OCI-LY7 (cell line): ENCODE measurements around the gene SMURF1.

ENCODE experiments used
- EZH2phosphoT487 ChIP-seq: fragments of 200-600 bp; sonication (generic); IDR thresholded peaks from 2 replicates; pipeline ENCODE4 v1.6.1; 2018; ENCODE audit warnings: low read depth, borderline replicate concordance, mild to moderate bottlenecking, mixed run types, antibody characterized with exemption, low read length, moderate library complexity, mixed read lengths
- TF ChIP-seq, protein P1 (sequence below): fragments of 200-600 bp; sonication (generic); conservative IDR thresholded peaks from 2 replicates; pipeline ENCODE4 v1.5.1; 2014; ENCODE audit warnings: mild to moderate bottlenecking, antibody characterized with exemption, low read length, moderate library complexity, mixed read lengths

DNA sequence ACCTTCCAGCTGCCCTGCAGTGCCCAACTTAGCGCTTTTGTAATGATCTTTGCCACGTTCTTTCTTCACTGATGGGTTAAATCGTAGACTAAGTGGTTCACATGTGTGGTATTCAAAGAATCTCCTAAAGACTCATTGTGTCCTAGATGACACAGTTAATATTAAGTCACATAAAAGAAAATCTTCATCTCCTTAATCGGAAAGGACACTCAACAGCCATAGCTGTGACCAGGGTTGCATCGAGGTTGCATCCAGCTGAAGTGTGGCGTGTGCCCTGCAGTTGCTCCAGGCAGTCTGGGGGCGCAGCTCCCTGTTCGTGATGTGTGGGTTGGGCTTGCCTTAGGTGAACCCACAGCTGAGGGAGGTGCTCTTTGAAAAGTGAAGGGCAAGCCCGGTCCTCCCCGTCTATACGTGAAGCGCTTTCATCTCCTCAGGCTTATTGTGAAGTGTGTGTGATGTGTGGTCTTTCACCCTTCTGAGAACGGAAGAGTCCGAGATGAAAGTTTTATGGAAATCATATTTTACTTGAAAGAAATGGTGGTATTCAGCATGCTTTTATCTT lies 142.9 kb downstream of the SMURF1 start:
- TF ChIP-seq, protein P1, sequence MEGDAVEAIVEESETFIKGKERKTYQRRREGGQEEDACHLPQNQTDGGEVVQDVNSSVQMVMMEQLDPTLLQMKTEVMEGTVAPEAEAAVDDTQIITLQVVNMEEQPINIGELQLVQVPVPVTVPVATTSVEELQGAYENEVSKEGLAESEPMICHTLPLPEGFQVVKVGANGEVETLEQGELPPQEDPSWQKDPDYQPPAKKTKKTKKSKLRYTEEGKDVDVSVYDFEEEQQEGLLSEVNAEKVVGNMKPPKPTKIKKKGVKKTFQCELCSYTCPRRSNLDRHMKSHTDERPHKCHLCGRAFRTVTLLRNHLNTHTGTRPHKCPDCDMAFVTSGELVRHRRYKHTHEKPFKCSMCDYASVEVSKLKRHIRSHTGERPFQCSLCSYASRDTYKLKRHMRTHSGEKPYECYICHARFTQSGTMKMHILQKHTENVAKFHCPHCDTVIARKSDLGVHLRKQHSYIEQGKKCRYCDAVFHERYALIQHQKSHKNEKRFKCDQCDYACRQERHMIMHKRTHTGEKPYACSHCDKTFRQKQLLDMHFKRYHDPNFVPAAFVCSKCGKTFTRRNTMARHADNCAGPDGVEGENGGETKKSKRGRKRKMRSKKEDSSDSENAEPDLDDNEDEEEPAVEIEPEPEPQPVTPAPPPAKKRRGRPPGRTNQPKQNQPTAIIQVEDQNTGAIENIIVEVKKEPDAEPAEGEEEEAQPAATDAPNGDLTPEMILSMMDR: no peak
- no peak for TF ChIP-seq EZH2phosphoT487
